HL-60 (cell line): ENCODE results near the gene DDTL.
"Not testable (repeated sequence)": the region's sequence is repeated elsewhere in the genome, so short reads cannot be mapped to it uniquely, and the experiment has no call there.

Experiments used
- POLR2AphosphoS5 ChIP-seq: IDR thresholded peaks from 2 replicates; pipeline ENCODE4 v1.6.1; 2012; ENCODE audit warnings: low read depth
- TF ChIP-seq, protein P1 (sequence below): IDR thresholded peaks from one replicate; pipeline ENCODE4 v1.5.1; 2011; ENCODE audit warnings: low read length, control low read depth, inconsistent platforms; ENCODE audit not compliant: insufficient read depth

DNA sequence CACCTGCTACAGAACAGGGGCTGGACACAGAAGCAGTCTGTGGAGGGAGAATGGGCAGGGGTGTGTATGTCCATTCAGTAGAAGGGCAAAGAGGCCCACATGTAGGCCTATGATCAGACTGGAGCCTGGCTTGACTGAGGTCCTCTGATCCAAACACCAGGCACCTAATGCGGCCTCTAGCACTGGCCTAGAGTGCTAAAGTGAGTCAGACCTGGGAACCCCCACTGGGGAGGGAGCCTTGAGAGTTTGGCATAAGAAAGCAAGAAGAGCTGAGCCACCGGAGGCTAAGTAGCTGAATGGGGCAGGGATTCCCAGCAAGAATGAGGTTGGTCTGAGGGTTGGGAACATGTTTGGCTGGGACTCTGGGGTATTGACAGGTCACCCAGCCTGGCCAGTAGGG is 15.3 kb upstream of the DDTL start:
- TF ChIP-seq, protein P1, sequence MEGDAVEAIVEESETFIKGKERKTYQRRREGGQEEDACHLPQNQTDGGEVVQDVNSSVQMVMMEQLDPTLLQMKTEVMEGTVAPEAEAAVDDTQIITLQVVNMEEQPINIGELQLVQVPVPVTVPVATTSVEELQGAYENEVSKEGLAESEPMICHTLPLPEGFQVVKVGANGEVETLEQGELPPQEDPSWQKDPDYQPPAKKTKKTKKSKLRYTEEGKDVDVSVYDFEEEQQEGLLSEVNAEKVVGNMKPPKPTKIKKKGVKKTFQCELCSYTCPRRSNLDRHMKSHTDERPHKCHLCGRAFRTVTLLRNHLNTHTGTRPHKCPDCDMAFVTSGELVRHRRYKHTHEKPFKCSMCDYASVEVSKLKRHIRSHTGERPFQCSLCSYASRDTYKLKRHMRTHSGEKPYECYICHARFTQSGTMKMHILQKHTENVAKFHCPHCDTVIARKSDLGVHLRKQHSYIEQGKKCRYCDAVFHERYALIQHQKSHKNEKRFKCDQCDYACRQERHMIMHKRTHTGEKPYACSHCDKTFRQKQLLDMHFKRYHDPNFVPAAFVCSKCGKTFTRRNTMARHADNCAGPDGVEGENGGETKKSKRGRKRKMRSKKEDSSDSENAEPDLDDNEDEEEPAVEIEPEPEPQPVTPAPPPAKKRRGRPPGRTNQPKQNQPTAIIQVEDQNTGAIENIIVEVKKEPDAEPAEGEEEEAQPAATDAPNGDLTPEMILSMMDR = not testable (repeated sequence)
- TF ChIP-seq POLR2AphosphoS5 = not testable (repeated sequence)
